ENCODE data around the gene SESTD1.
"Not testable (repeated sequence)": the region's sequence is repeated elsewhere in the genome, so short reads cannot be mapped to it uniquely, and the experiment has no call there.

Gene SESTD1

GRCh38 chr2:179069685-179070084, 194.9 kb downstream of the SESTD1 start:
- no peak for DNase-seq (ENCODE audit: low spot score in 2 of 2)
- H3K27me3 Mint-ChIP-seq, result no peaks in the 10 kb centered on the region
- H3K36me3 Mint-ChIP-seq, result peaks cover 2% of the 10 kb centered on the region
- no peak overlapping the region for H3K27ac Mint-ChIP-seq
- H3K9me3 Mint-ChIP-seq, result peaks cover 8% of the 10 kb centered on the region
- ATAC-seq (ENCODE audit: low read depth), result no peak
- H3K4me3 Mint-ChIP-seq, result no peak overlapping the region
- H3K4me1 Mint-ChIP-seq, result peaks cover 4% of the 10 kb centered on the region

GRCh38 chr2:179068991-179069643, 195.5 kb downstream of the SESTD1 start:
- H3K9me3 Mint-ChIP-seq, result peaks cover 8% of the 10 kb centered on the region
- no peak for ATAC-seq (ENCODE audit: low read depth)
- peaks cover 4% of the 10 kb centered on the region for H3K4me1 Mint-ChIP-seq
- peaks cover 2% of the 10 kb centered on the region for H3K36me3 Mint-ChIP-seq
- no peak overlapping the region for H3K4me3 Mint-ChIP-seq
- H3K27ac Mint-ChIP-seq, result no peak overlapping the region
- H3K27me3 Mint-ChIP-seq, result no peaks in the 10 kb centered on the region
- no peak for DNase-seq (ENCODE audit: low spot score in 2 of 2)

- H3K4me1 Mint-ChIP-seq, result peaks cover 17% of the 10 kb centered on the region
- ATAC-seq (ENCODE audit: low read depth) (peak; percentile 84), DNase-seq (ENCODE audit: low spot score in 2 of 2) (no peak)
- H3K9me3 Mint-ChIP-seq, result peaks cover 2% of the 10 kb centered on the region
- no peaks in the 10 kb centered on the region for H3K36me3 Mint-ChIP-seq
- H3K27me3 Mint-ChIP-seq, result no peaks in the 10 kb centered on the region
- H3K27ac Mint-ChIP-seq, result peak overlapping the region; percentile 64
- H3K4me3 Mint-ChIP-seq, result no peak overlapping the region
These were observed 205.5 kb downstream of the SESTD1 start for GRCh38 chr2:179059026-179059700.

- Mint-ChIP-seq H3K4me3 (no peak overlapping the region), H3K27me3 (no peaks in the 10 kb centered on the region), H3K9me3 (peaks cover 2% of the 10 kb centered on the region), H3K27ac (no peak overlapping the region), H3K36me3 (no peaks in the 10 kb centered on the region), H3K4me1 (peaks cover 17% of the 10 kb centered on the region)
- DNase-seq (ENCODE audit: low spot score in 2 of 2) (no peak), ATAC-seq (ENCODE audit: low read depth) (no peak)
These were observed 206.9 kb downstream of the SESTD1 start for GRCh38 chr2:179057737-179058136.

GRCh38 chr2:179053568-179053967, 211.1 kb downstream of the SESTD1 start:
- not testable (repeated sequence) for H3K27me3 Mint-ChIP-seq; H3K4me3 Mint-ChIP-seq; H3K27ac Mint-ChIP-seq; ATAC-seq (ENCODE audit: low read depth); DNase-seq (ENCODE audit: low spot score in 2 of 2); H3K9me3 Mint-ChIP-seq; H3K36me3 Mint-ChIP-seq
- H3K4me1 Mint-ChIP-seq, result peaks cover 12% of the 10 kb centered on the region
